Astrocyte (in vitro differentiated cells and primary cell): Measurements from ENCODE around the gene CABP2.
"Not testable (repeated sequence)": the region's sequence is repeated elsewhere in the genome, so short reads cannot be mapped to it uniquely, and the experiment has no call there.

ENCODE experiments used
- CTCF ChIP-seq: IDR thresholded peaks from 2 replicates; pipeline ENCODE4 v1.5.1; 2011; ENCODE audit warnings: low read depth, mild to moderate bottlenecking, inconsistent platforms, low read length, moderate library complexity; ENCODE audit not compliant: insufficient read depth
- EZH2 ChIP-seq: IDR thresholded peaks from 2 replicates; pipeline ENCODE4 v1.6.1; 2012; ENCODE audit warnings: mild to moderate bottlenecking, low read length, inconsistent platforms; ENCODE audit not compliant: insufficient read depth

- not testable (repeated sequence) for TF ChIP-seq CTCF, EZH2
Observed at GRCh38 chr11:67477344-67478050, 45.7 kb downstream of the CABP2 start.
